PFSK-1 (cell line): Measurements from ENCODE around the gene CSE1L.

Source experiments
- FOXP2 ChIP-seq: optimal IDR thresholded peaks from 2 replicates; pipeline ENCODE3; 2011; ENCODE audit warnings: borderline replicate concordance, control low read depth, inconsistent platforms; ENCODE audit not compliant: insufficient read depth; ENCODE audit errors: extremely low read length, extremely low read depth
- POLR2AphosphoS5 ChIP-seq: IDR thresholded peaks from 2 replicates; pipeline ENCODE4 v1.6.1; 2012; ENCODE audit warnings: low read depth, mild to moderate bottlenecking, control low read depth, low read length, moderate library complexity
- REST ChIP-seq, 2 experiments: IDR thresholded peaks; 2 replicates each; pipeline versions ENCODE4 v1.6.1 to v1.8.0; 2011 to 2012; ENCODE audit warnings: low read depth in 2 of 2, low read length in 2 of 2, control low read depth in 1 of 2, inconsistent platforms in 1 of 2, mild to moderate bottlenecking in 1 of 2, moderate library complexity in 1 of 2; ENCODE audit not compliant: insufficient read depth in 1 of 2
- SIN3A ChIP-seq: IDR thresholded peaks from 2 replicates; pipeline ENCODE4 v1.6.1; 2012; ENCODE audit warnings: mild to moderate bottlenecking, low read length, moderate library complexity, borderline replicate concordance; ENCODE audit not compliant: insufficient read depth
- TAF1 ChIP-seq: IDR thresholded peaks from 2 replicates; pipeline ENCODE4 v1.6.1; 2012; ENCODE audit warnings: low read length, control low read depth, borderline replicate concordance; ENCODE audit not compliant: insufficient read depth

Gene CSE1L

GRCh38 chr20:49078310-49078709 is 32.2 kb downstream of the CSE1L start:
- no peak for TF ChIP-seq SIN3A
- TF ChIP-seq REST (IDR thresholded peaks at IDR 0.05; ENCODE audit: insufficient read depth in 1 of 2, low read depth in 2 of 2, low read length in 2 of 2): no peak
- no peak for TF ChIP-seq POLR2AphosphoS5
- TF ChIP-seq FOXP2: no peak
- no peak for TF ChIP-seq TAF1

GRCh38 chr20:49091104-49091503 is 45.0 kb downstream of the CSE1L start:
- no peak for TF ChIP-seq TAF1
- no peak for TF ChIP-seq FOXP2
- TF ChIP-seq REST (IDR thresholded peaks at IDR 0.05; ENCODE audit: insufficient read depth in 1 of 2, low read depth in 2 of 2, low read length in 2 of 2): no peak
- no peak for TF ChIP-seq SIN3A
- TF ChIP-seq POLR2AphosphoS5: no peak

GRCh38 chr20:49091762-49092161 is 45.6 kb downstream of the CSE1L start:
- TF ChIP-seq TAF1 (no peak), POLR2AphosphoS5 (no peak), SIN3A (no peak), FOXP2 (no peak), REST (IDR thresholded peaks at IDR 0.05; ENCODE audit: insufficient read depth in 1 of 2, low read depth in 2 of 2, low read length in 2 of 2) (no peak)

GRCh38 chr20:49096203-49096730 is 50.2 kb downstream of the CSE1L start:
- TF ChIP-seq REST (IDR thresholded peaks at IDR 0.05; ENCODE audit: insufficient read depth in 1 of 2, low read depth in 2 of 2, low read length in 2 of 2) (no peak), SIN3A (no peak), TAF1 (no peak), FOXP2 (no peak), POLR2AphosphoS5 (no peak)

- no peak for TF ChIP-seq POLR2AphosphoS5
- TF ChIP-seq REST (IDR thresholded peaks at IDR 0.05; ENCODE audit: insufficient read depth in 1 of 2, low read depth in 2 of 2, low read length in 2 of 2): no peak
- no peak for TF ChIP-seq SIN3A
- no peak for TF ChIP-seq TAF1
- no peak for TF ChIP-seq FOXP2
Measured at GRCh38 chr20:49097159-49097558, 51.0 kb downstream of the CSE1L start.
